IMR-90 (cell line): Measurements from ENCODE around the gene CGN. TPM values are rescaled to one million over a fixed set of nuclear protein-coding genes. Genes with fewer than 3 reads are reported as not detected.

ENCODE experiments used
- ATAC-seq: fragments of 200-7000 bp; cut with Tn5 transposase; 2 replicates; pipeline ENCODE4 v1.9.1; 2020; ENCODE audit warnings: low read depth, mild to moderate bottlenecking, moderate library complexity
- BruUV-seq: library from RNA; stranded (reverse); fragments of 400-500 nt; replicated peaks from 2 replicates; lab custom pipeline; 2021; lab: Mats Ljungman, UMichigan
- CTCF ChIA-PET: fragments of 300-600 bp; formaldehyde crosslinking; extraction: SDS; loops from one replicate; lab custom pipeline; 2021; ENCODE audit warnings: antibody characterized with exemption; lab: Yijun Ruan, JAX
- POLR2A ChIA-PET: fragments of 300-600 bp; sonication (Branson Sonifier 250); formaldehyde crosslinking; loops from one replicate; lab custom pipeline; 2022; ENCODE audit warnings: antibody characterized with exemption; ENCODE audit not compliant: unreplicated experiment; lab: Charles Lee
- DNase-seq: peaks from one replicate; pipeline ENCODE4 v3.0.0; 2013
- H2AFZ ChIP-seq: replicated peaks from 2 replicates; pipeline ENCODE3; 2013; ENCODE audit warnings: low read length, mild to moderate bottlenecking; ENCODE audit not compliant: poor library complexity
- H2AK5ac ChIP-seq: 2 replicates; pipeline ENCODE4 v1.6.1; 2013; ENCODE audit warnings: low read depth, low read length, inconsistent platforms
- H2AK9ac ChIP-seq: replicated peaks from 2 replicates; pipeline ENCODE3; 2013; ENCODE audit warnings: mild to moderate bottlenecking, low read depth, low read length, moderate library complexity; ENCODE audit not compliant: poor library complexity
- H2BK120ac ChIP-seq: 2 replicates; pipeline ENCODE4 v1.6.1; 2013; ENCODE audit warnings: low read depth, low read length, inconsistent platforms
- H2BK15ac ChIP-seq: 3 replicates; pipeline ENCODE4 v1.6.1; 2013; ENCODE audit warnings: low read depth, low read length, inconsistent platforms
- H2BK20ac ChIP-seq: 2 replicates; pipeline ENCODE4 v1.6.1; 2013; ENCODE audit warnings: low read depth, mild to moderate bottlenecking, inconsistent platforms, low read length, moderate library complexity
- H2BK5ac ChIP-seq: 2 replicates; pipeline ENCODE4 v1.6.1; 2013; ENCODE audit warnings: mild to moderate bottlenecking, low read depth, low read length, inconsistent platforms; ENCODE audit not compliant: poor library complexity, severe bottlenecking
- H3K14ac ChIP-seq: replicated peaks from 2 replicates; pipeline ENCODE4 v1.6.1; 2013; ENCODE audit warnings: low read depth, low read length, inconsistent platforms
- H3K18ac ChIP-seq: 2 replicates; pipeline ENCODE4 v1.6.1; 2013; ENCODE audit warnings: low read depth, low read length, control low read depth
- H3K23ac ChIP-seq: 2 replicates; pipeline ENCODE4 v1.6.1; 2013; ENCODE audit warnings: low read depth, low read length, inconsistent platforms
- H3K27ac ChIP-seq: 2 replicates; pipeline ENCODE4 v1.5.1; 2013; ENCODE audit warnings: mild to moderate bottlenecking, control low read depth, low read length; ENCODE audit not compliant: insufficient read depth
- H3K27me3 ChIP-seq: 2 replicates; pipeline ENCODE4 v1.6.1; 2013; ENCODE audit warnings: low read length; ENCODE audit not compliant: control insufficient read depth, insufficient read depth
- H3K36me3 ChIP-seq: 2 replicates; pipeline ENCODE4 v1.6.1; 2013; ENCODE audit warnings: low read length, mixed read lengths; ENCODE audit not compliant: control insufficient read depth, insufficient read depth
- H3K4ac ChIP-seq: 2 replicates; pipeline ENCODE4 v1.6.1; 2013; ENCODE audit warnings: low read depth, low read length, inconsistent platforms
- H3K4me1 ChIP-seq: 2 replicates; pipeline ENCODE4 v1.6.1; 2013; ENCODE audit warnings: low read length, mixed read lengths; ENCODE audit not compliant: control insufficient read depth, insufficient read depth
- H3K4me2 ChIP-seq: 2 replicates; pipeline ENCODE4 v1.6.1; 2013; ENCODE audit warnings: low read depth, mild to moderate bottlenecking, control low read depth, low read length, moderate library complexity
- H3K4me3 ChIP-seq: 2 replicates; pipeline ENCODE4 v1.5.1; 2013; ENCODE audit warnings: low read depth, mild to moderate bottlenecking, control low read depth, low read length, moderate library complexity; ENCODE audit not compliant: insufficient read depth
- H3K56ac ChIP-seq: 2 replicates; pipeline ENCODE4 v1.6.1; 2013; ENCODE audit warnings: low read length, inconsistent platforms; ENCODE audit not compliant: insufficient read depth; ENCODE audit errors: extremely low read depth
- H3K79me1 ChIP-seq, 2 experiments: 2 replicates each; pipeline ENCODE4 v1.6.1; 2013; ENCODE audit warnings: low read length in 2 of 2, inconsistent platforms in 1 of 2, low read depth in 1 of 2
- H3K9ac ChIP-seq: 2 replicates; pipeline ENCODE4 v1.6.1; 2013; ENCODE audit warnings: low read depth, low read length, control low read depth
- H3K9me1 ChIP-seq: 2 replicates; pipeline ENCODE4 v1.6.1; 2013; ENCODE audit warnings: low read length, inconsistent platforms; ENCODE audit not compliant: insufficient read depth
- H3K9me3 ChIP-seq: 2 replicates; pipeline ENCODE4 v1.6.1; 2013; ENCODE audit warnings: low read length; ENCODE audit not compliant: control insufficient read depth, insufficient read depth
- H4K20me1 ChIP-seq: 2 replicates; pipeline ENCODE4 v1.6.1; 2013; ENCODE audit warnings: low read length, inconsistent platforms; ENCODE audit not compliant: insufficient read depth
- H4K5ac ChIP-seq: 2 replicates; pipeline ENCODE4 v1.6.1; 2013; ENCODE audit warnings: mild to moderate bottlenecking, low read depth, low read length, control low read depth
- H4K8ac ChIP-seq, 2 experiments: 2 replicates each; pipeline ENCODE4 v1.6.1; 2013; ENCODE audit warnings: low read depth in 2 of 2, low read length in 2 of 2, control low read depth in 1 of 2, inconsistent platforms in 1 of 2
- H4K91ac ChIP-seq: 2 replicates; pipeline ENCODE4 v1.6.1; 2013; ENCODE audit warnings: low read depth, low read length, inconsistent platforms; ENCODE audit not compliant: insufficient read depth
- CTCF ChIP-seq: conservative IDR thresholded peaks from 2 replicates; pipeline ENCODE4 v1.5.1; 2012; ENCODE audit warnings: mild to moderate bottlenecking, low read depth, low read length, improper control_type of control experiment
- SMC3 ChIP-seq: fragments of 150-350 bp; IDR thresholded peaks from 2 replicates; pipeline ENCODE4 v1.6.1; 2016; ENCODE audit warnings: low read depth, mild to moderate bottlenecking, antibody characterized with exemption, low read length, moderate library complexity
- USF2 ChIP-seq: fragments of 150-350 bp; IDR thresholded peaks from 2 replicates; pipeline ENCODE4 v1.6.1; 2017; ENCODE audit warnings: mild to moderate bottlenecking, antibody characterized with exemption, low read length, low read depth
- WGBS, 2 experiments: methylation state at CpG; one replicate each; pipeline versions ENCODE4 v1.1.5 to v1.1.7; 2013; ENCODE audit warnings: missing lambda C conversion rate in 2 of 2; ENCODE audit not compliant: insufficient read length in 1 of 2; ENCODE audit errors: extremely low coverage in 2 of 2; 5-methylcytosine and 5-hydroxymethylcytosine counted together
- dilution Hi-C: fragments of 300-500 bp; cut with HindIII; formaldehyde crosslinking; loops from one replicate; pipeline ENCODE4 v1.14.3; 2018; ENCODE audit warnings: low sequenced_read_pairs; ENCODE audit not compliant: unreplicated experiment
- in situ Hi-C: fragments of 300-500 bp; cut with MboI; formaldehyde crosslinking; loops from 3 replicates; pipeline ENCODE4 v1.14.3; 2019; ENCODE audit warnings: low sequenced_read_pairs, inconsistent platforms, mixed read lengths
- intact Hi-C: fragments of 100-400 bp; cut with micrococcal nuclease; formaldehyde crosslinking; loops from 2 replicates; pipeline ENCODE4 v1.10.0; 2022
- polyA plus RNA-seq, 3 experiments: library from polyadenylated mRNA; depleted of rRNA; stranded (reverse); fragments of >200 nt; gene quantifications; 2 replicates each; pipeline ENCODE4 v1.2.3, GENCODE V29; 2012; ENCODE audit warnings: low replicate concordance in 1 of 3
- total RNA-seq: library from RNA; depleted of rRNA; stranded (reverse); fragments of >200 nt; gene quantifications from 2 replicates; pipeline ENCODE4 v1.2.3, GENCODE V29; 2012

CGN gene
- total and polyA plus RNA-seq, 2 of the 4 experiments (the other 2 are of a cell fraction) = 0.34 to 0.36 TPM

- H3K23ac ChIP-seq = no peak overlapping the region
- BruUV-seq = no TSS peak
- peaks cover 15% of the 10 kb centered on the region; the same call in 1 of the 2 replicates for H3K9me1 ChIP-seq
- peaks cover 29% of the 10 kb centered on the region for H3K36me3 ChIP-seq
- no peak overlapping the region for H3K18ac ChIP-seq
- ATAC-seq (no peak), DNase-seq (no peak)
- H3K9ac ChIP-seq = no peak overlapping the region
- CTCF ChIA-PET = no interaction called here
- no peak overlapping the region for H3K4me2 ChIP-seq
- intact Hi-C loops = no loop called here
- H3K27me3 ChIP-seq = no peaks in the 10 kb centered on the region
- no peak overlapping the region for H2BK15ac ChIP-seq
- no peak overlapping the region for H3K4ac ChIP-seq
- no peak overlapping the region for H2BK120ac ChIP-seq
- in situ Hi-C loops = no loop called here
- H2BK20ac ChIP-seq = no peak overlapping the region
- dilution Hi-C loops = no loop called here
- no peak overlapping the region for H4K91ac ChIP-seq
- WGBS, 2 experiments = no CpG with 5 or more reads among the region's 1 CpG
- H3K27ac ChIP-seq = no peak overlapping the region
- POLR2A ChIA-PET = no interaction called here
- no peak overlapping the region for H2AFZ ChIP-seq
- no peak overlapping the region for H2BK5ac ChIP-seq
- peaks cover 18% of the 10 kb centered on the region for H4K20me1 ChIP-seq
- no peak overlapping the region for H4K5ac ChIP-seq
- H3K56ac ChIP-seq = no peak overlapping the region
- no peak overlapping the region for H4K8ac ChIP-seq
- no peak overlapping the region for H3K4me3 ChIP-seq
- peaks cover 16 to 40% of the 10 kb centered on the region in 2 experiments for H3K79me1 ChIP-seq
- H3K9me3 ChIP-seq = no peaks in the 10 kb centered on the region
- no peaks in the 10 kb centered on the region; the same call in 1 of the 2 replicates for H3K4me1 ChIP-seq
- TF ChIP-seq CTCF (no peak), SMC3 (no peak), USF2 (no peak)
- H2AK9ac ChIP-seq = no peak overlapping the region
- no peak overlapping the region for H3K14ac ChIP-seq
- H2AK5ac ChIP-seq = no peak overlapping the region
Observed at GRCh38 chr1:151562661-151563060, 51.5 kb downstream of the CGN start.
